H1 (cell line): ENCODE measurements around the gene SLC26A6. TPM values are rescaled to one million over a fixed set of nuclear protein-coding genes. Genes with fewer than 3 reads are reported as not detected.

ENCODE experiments used
- CTCF ChIA-PET: fragments of 300-600 bp; sonication (Branson Sonifier 250); formaldehyde crosslinking; loops from one replicate; lab custom pipeline; 2021; ENCODE audit not compliant: partially characterized antibody; lab: Charles Lee
- POLR2A ChIA-PET: fragments of 300-600 bp; sonication (Branson Sonifier 250); formaldehyde crosslinking; loops from one replicate; lab custom pipeline; 2021; ENCODE audit warnings: inconsistent platforms; ENCODE audit not compliant: partially characterized antibody; lab: Charles Lee
- DNase-seq, 2 experiments: peaks; one replicate each; pipeline versions ENCODE4 v3.0.0 to v3.0.0-alpha.2; 2010 to 2022; ENCODE audit warnings: low spot score in 2 of 2, low read depth in 1 of 2, mixed read lengths in 1 of 2
- FAIRE-seq: peaks from 2 replicates; lab custom pipeline; 2011; peaks lifted over from hg19 to GRCh38; lab: Jason Lieb, UNC
- H2AFZ ChIP-seq: 2 replicates; pipeline ENCODE4 v1.8.1; 2012; ENCODE audit warnings: low read length, inconsistent platforms
- H2AK5ac ChIP-seq: 2 replicates; pipeline ENCODE4 v1.6.1; 2013; ENCODE audit warnings: low read depth, low read length
- H2BK120ac ChIP-seq: replicated peaks from 2 replicates; pipeline ENCODE3; 2013; ENCODE audit warnings: low read depth, low read length, inconsistent platforms
- H2BK12ac ChIP-seq: 2 replicates; pipeline ENCODE4 v1.6.1; 2013; ENCODE audit warnings: low read depth, low read length
- H2BK15ac ChIP-seq: 2 replicates; pipeline ENCODE4 v1.6.1; 2013; ENCODE audit warnings: low read length
- H2BK20ac ChIP-seq: 2 replicates; pipeline ENCODE4 v1.6.1; 2013; ENCODE audit warnings: low read length
- H2BK5ac ChIP-seq: 2 replicates; pipeline ENCODE4 v1.6.1; 2013; ENCODE audit warnings: low read depth, low read length
- H3K14ac ChIP-seq: 2 replicates; pipeline ENCODE4 v1.6.1; 2013; ENCODE audit warnings: inconsistent platforms; ENCODE audit not compliant: insufficient read length
- H3K18ac ChIP-seq: 2 replicates; pipeline ENCODE4 v1.6.1; 2013; ENCODE audit warnings: low read length; ENCODE audit errors: extremely low read depth
- H3K23ac ChIP-seq: 2 replicates; pipeline ENCODE4 v1.6.1; 2013; ENCODE audit warnings: inconsistent platforms; ENCODE audit not compliant: insufficient read length
- H3K23me2 ChIP-seq: 2 replicates; pipeline ENCODE4 v1.6.1; 2013; ENCODE audit warnings: low read depth, low read length
- H3K27ac ChIP-seq: 2 replicates; pipeline ENCODE4 v1.6.1; 2011; ENCODE audit warnings: low read depth, low read length, inconsistent platforms
- H3K27me3 ChIP-seq, 4 experiments: replicated peaks in 1 of 4; 1 replicate in 1 of 4; 2 replicates in 3 of 4; pipeline versions ENCODE4 v1.6.1 to v1.8.1; 2011 to 2013; ENCODE audit warnings: low read length in 3 of 4, mild to moderate bottlenecking in 3 of 4, inconsistent platforms in 2 of 4, mixed read lengths in 2 of 4, moderate library complexity in 1 of 4; ENCODE audit not compliant: control insufficient read depth in 3 of 4, insufficient read depth in 3 of 4; ENCODE audit errors: extremely low read depth in 1 of 4
- H3K36me3 ChIP-seq, 4 experiments: 2 replicates each; pipeline versions ENCODE4 v1.6.1 to v1.8.1; 2011 to 2013; ENCODE audit warnings: mild to moderate bottlenecking in 4 of 4, low read length in 3 of 4, moderate library complexity in 2 of 4, control low read depth in 1 of 4, inconsistent platforms in 1 of 4; ENCODE audit not compliant: insufficient read depth in 4 of 4, control insufficient read depth in 2 of 4
- H3K4ac ChIP-seq: replicated peaks from 2 replicates; pipeline ENCODE3; 2013; ENCODE audit warnings: low read length, low read depth, mixed read lengths, inconsistent platforms; ENCODE audit not compliant: insufficient read length
- H3K4me1 ChIP-seq, 4 experiments: replicated peaks in 1 of 4; 1 replicate in 1 of 4; 2 replicates in 3 of 4; pipeline versions ENCODE4 v1.6.1 to v1.8.1; 2011 to 2013; ENCODE audit warnings: low read length in 3 of 4, inconsistent platforms in 2 of 4, mixed read lengths in 1 of 4; ENCODE audit not compliant: insufficient read depth in 4 of 4, control insufficient read depth in 3 of 4
- H3K4me2 ChIP-seq, 2 experiments: 2 replicates each; pipeline versions ENCODE4 v1.6.1 to v1.8.1; 2011 to 2013; ENCODE audit warnings: low read depth in 2 of 2, low read length in 2 of 2, control low read depth in 1 of 2, inconsistent platforms in 1 of 2, mild to moderate bottlenecking in 1 of 2; ENCODE audit not compliant: insufficient read depth in 1 of 2
- H3K4me3 ChIP-seq, 4 experiments: fragments of 200-600, 300-600 bp in 1 of 4; sonication (generic), shearing (Covaris generic), sonication (Bioruptor Twin) in 1 of 4; 2 replicates each; pipeline versions ENCODE4 v1.5.1 to v1.8.1; 2011 to 2016; ENCODE audit warnings: low read length in 4 of 4, low read depth in 3 of 4, control low read depth in 2 of 4, inconsistent platforms in 2 of 4, mild to moderate bottlenecking in 2 of 4, mixed read lengths in 1 of 4, moderate library complexity in 1 of 4; ENCODE audit not compliant: insufficient read depth in 2 of 4; ENCODE audit errors: extremely low read depth in 1 of 4
- H3K56ac ChIP-seq: replicated peaks from 2 replicates; pipeline ENCODE3; 2013; ENCODE audit warnings: low read depth, mild to moderate bottlenecking, mixed read lengths, low read length, inconsistent platforms; ENCODE audit not compliant: insufficient read length
- H3K79me1 ChIP-seq: 2 replicates; pipeline ENCODE4 v1.6.1; 2013; ENCODE audit warnings: low read depth, low read length, control low read depth
- H3K79me2 ChIP-seq, 2 experiments: 2 replicates each; pipeline versions ENCODE4 v1.6.1 to v1.8.1; 2012 to 2013; ENCODE audit warnings: low read length in 2 of 2, mild to moderate bottlenecking in 2 of 2, inconsistent platforms in 1 of 2; ENCODE audit not compliant: insufficient read depth in 2 of 2, control insufficient read depth in 1 of 2
- H3K9ac ChIP-seq, 4 experiments: replicated peaks in 1 of 4; 1 replicate in 1 of 4; 2 replicates in 3 of 4; pipeline versions ENCODE4 v1.6.1 to v1.8.1; 2011 to 2013; ENCODE audit warnings: low read depth in 3 of 4, low read length in 3 of 4, control low read depth in 2 of 4, mild to moderate bottlenecking in 2 of 4, moderate library complexity in 2 of 4, inconsistent platforms in 1 of 4; ENCODE audit errors: extremely low read depth in 1 of 4
- H3K9me3 ChIP-seq, 2 experiments: 2 replicates each; pipeline versions ENCODE4 v1.6.1 to v1.8.1; 2012 to 2013; ENCODE audit warnings: mild to moderate bottlenecking in 2 of 2, moderate library complexity in 2 of 2, control low read depth in 1 of 2, inconsistent platforms in 1 of 2, low read depth in 1 of 2, low read length in 1 of 2, mixed read lengths in 1 of 2; ENCODE audit not compliant: insufficient read depth in 2 of 2
- H4K20me1 ChIP-seq, 2 experiments: replicated peaks in 1 of 2; 2 replicates each; pipeline versions ENCODE3 to v1.8.1; 2011 to 2013; ENCODE audit warnings: inconsistent platforms in 2 of 2, low read length in 2 of 2, mild to moderate bottlenecking in 1 of 2; ENCODE audit not compliant: insufficient read depth in 2 of 2, control insufficient read depth in 1 of 2
- H4K5ac ChIP-seq: 2 replicates; pipeline ENCODE4 v1.6.1; 2013; ENCODE audit warnings: low read length, low read depth, mixed read lengths, inconsistent platforms; ENCODE audit not compliant: insufficient read length
- H4K8ac ChIP-seq: 2 replicates; pipeline ENCODE4 v1.8.0; 2013; ENCODE audit warnings: mild to moderate bottlenecking, moderate library complexity, low read length, inconsistent platforms; ENCODE audit not compliant: insufficient read depth; ENCODE audit errors: extremely low read depth
- H4K91ac ChIP-seq: replicated peaks from 2 replicates; pipeline ENCODE3; 2013; ENCODE audit warnings: low read length, mixed read lengths, inconsistent platforms; ENCODE audit not compliant: insufficient read length
- ASH2L ChIP-seq: fragments of 200-600, 300-600 bp; sonication (generic); IDR thresholded peaks from one replicate; pipeline ENCODE4 v1.7.1; 2017; ENCODE audit warnings: low read length
- CREB1 ChIP-seq: IDR thresholded peaks from 2 replicates; pipeline ENCODE4 v1.6.1; 2012; ENCODE audit warnings: inconsistent platforms
- CTBP2 ChIP-seq: IDR thresholded peaks from 2 replicates; pipeline ENCODE4 v1.7.0; 2011; ENCODE audit warnings: borderline replicate concordance, mild to moderate bottlenecking, moderate library complexity, mixed read lengths, low read length; ENCODE audit not compliant: insufficient read depth, insufficient read length
- EGR1 ChIP-seq: IDR thresholded peaks from 2 replicates; pipeline ENCODE4 v1.6.1; 2011; ENCODE audit warnings: low read depth, low read length, borderline replicate concordance
- POLR2AphosphoS5 ChIP-seq: IDR thresholded peaks from 2 replicates; pipeline ENCODE4 v1.6.1; 2011; ENCODE audit warnings: low read depth, low read length
- POU5F1 ChIP-seq: IDR thresholded peaks from 2 replicates; pipeline ENCODE4 v1.6.1; 2011; ENCODE audit warnings: low read depth, mild to moderate bottlenecking, low read length, moderate library complexity
- RBBP5 ChIP-seq: IDR thresholded peaks from 2 replicates; pipeline ENCODE4 v1.7.1; 2012; ENCODE audit warnings: low read depth, mild to moderate bottlenecking, inconsistent platforms, low read length, moderate library complexity, borderline replicate concordance
- SIN3A ChIP-seq, 2 experiments: IDR thresholded peaks in 1 of 2; conservative IDR thresholded peaks in 1 of 2; 2 replicates each; pipeline ENCODE4 v1.6.1; 2011 to 2012; ENCODE audit warnings: low read length in 2 of 2, improper control_type of control experiment in 1 of 2, low read depth in 1 of 2, mild to moderate bottlenecking in 1 of 2
- SIRT6 ChIP-seq: IDR thresholded peaks from one replicate; pipeline ENCODE4 v1.7.1; 2012; ENCODE audit warnings: low read length, inconsistent platforms
- TAF1 ChIP-seq: IDR thresholded peaks from 2 replicates; pipeline ENCODE4 v1.6.1; 2011; ENCODE audit warnings: mild to moderate bottlenecking, low read depth, low read length
- TBP ChIP-seq: IDR thresholded peaks from 2 replicates; pipeline ENCODE4 v1.6.1; 2011; ENCODE audit warnings: low read depth, low read length, improper control_type of control experiment
- TCF12 ChIP-seq: IDR thresholded peaks from 2 replicates; pipeline ENCODE4 v1.6.1; 2011; ENCODE audit warnings: low read depth, mild to moderate bottlenecking, low read length
- TEAD4 ChIP-seq: IDR thresholded peaks from 2 replicates; pipeline ENCODE4 v1.6.1; 2012; ENCODE audit warnings: low read depth, low read length, inconsistent platforms, mixed read lengths
- YY1 ChIP-seq: IDR thresholded peaks from 2 replicates; pipeline ENCODE4 v1.6.1; 2011; ENCODE audit warnings: low read depth, mild to moderate bottlenecking, low read length
- WGBS, 2 experiments: shearing (Covaris generic) in 1 of 2; methylation state at CpG; one replicate each; pipeline versions ENCODE4 v1.1.6 to v1.1.7; 2013 to 2015; ENCODE audit warnings: low lambda C conversion rate in 2 of 2, mixed read lengths in 2 of 2, inconsistent platforms in 1 of 2, low coverage in 1 of 2, missing lambda C conversion rate in 1 of 2; ENCODE audit not compliant: insufficient replicate concordance in 2 of 2, insufficient coverage in 1 of 2, insufficient read length in 1 of 2; ENCODE audit errors: extremely low coverage in 1 of 2, missing lambda C conversion rate in 1 of 2; 5-methylcytosine and 5-hydroxymethylcytosine counted together
- polyA plus RNA-seq, 7 experiments: library from polyadenylated mRNA; depleted of rRNA in 3 of 7; stranded (reverse) in 5 of 7; unstranded in 2 of 7; fragments of >200 nt in 5 of 7; fragments of 200-250 nt in 2 of 7; gene quantifications; 1 replicate in 5 of 7; 2 replicates in 1 of 7; 4 replicates in 1 of 7; pipeline versions ENCODE4 v1.2.1 to v1.2.3, GENCODE V29; 2011 to 2013; ENCODE audit warnings: missing spikeins in 2 of 7, mixed read lengths in 2 of 7
- total RNA-seq: library from RNA; stranded (reverse); fragmentation: NEBNext Ultra II Directional; extraction: Animal tissue kit (Norgen Biotek cat#: 25700); gene quantifications from 2 replicates; pipeline ENCODE4 v1.2.1, GENCODE V29; 2021

The SLC26A6 gene
- total and polyA plus RNA-seq, 2 of the 8 experiments (the other 6 are each of a cell fraction or from before 2014, with no cell fraction given): 50.4 to 58.0 TPM

DNA sequence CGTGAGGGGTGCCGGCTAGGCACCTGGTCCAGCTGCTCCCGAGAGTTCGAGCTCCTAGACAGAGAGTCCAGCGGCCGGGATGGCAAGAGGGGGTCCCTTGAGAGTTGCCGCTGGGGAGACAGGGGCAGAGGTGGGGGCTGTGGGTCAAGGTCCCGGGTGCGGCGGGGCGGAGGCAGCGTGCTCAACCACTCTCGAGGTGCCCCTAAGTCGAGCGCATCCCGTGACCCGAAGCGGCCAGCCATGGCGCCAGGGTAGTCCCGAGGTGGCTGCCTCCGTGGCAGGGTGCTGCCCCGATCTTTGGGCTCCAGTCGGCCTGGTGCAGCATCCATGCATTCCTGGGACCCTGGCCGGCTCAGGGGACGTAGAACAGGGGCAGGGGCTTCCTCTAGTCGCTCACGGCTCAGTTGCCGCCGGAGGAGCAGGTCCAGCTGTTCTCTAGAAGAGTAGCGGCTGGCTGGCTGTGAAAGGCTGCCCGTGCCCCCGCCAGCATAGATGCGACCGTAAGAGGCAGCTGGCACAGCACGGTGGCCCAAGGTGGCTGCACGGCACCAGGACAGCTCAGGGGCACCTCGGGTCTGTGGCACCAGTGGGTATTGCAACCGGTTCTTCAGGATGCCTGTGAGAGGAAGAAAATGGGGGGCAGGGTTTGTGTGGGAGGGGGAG, 4.8 kb upstream of the SLC26A6 start:
- Histone ChIP-seq H3K18ac (no peak overlapping the region), H3K4me3 (no peak overlapping the region), H3K23me2 (peaks cover 2% of the 10 kb centered on the region; the same call in 1 of the 2 replicates), H2BK15ac (no peak overlapping the region), H3K4me2 (no peak overlapping the region), H3K14ac (no peak overlapping the region), H4K8ac (no peak overlapping the region), H2AK5ac (no peak overlapping the region), H2BK5ac (no peak overlapping the region), H3K79me1 (no peaks in the 10 kb centered on the region; the same call in 1 of the 2 replicates), H3K23ac (no peak overlapping the region), H3K4ac (no peak overlapping the region), H3K36me3 (peaks cover 3 to 29% (median 13%) of the 10 kb centered on the region in 4 experiments; a peak in 5 of 8 replicates), H3K27me3 (no peaks in the 10 kb centered on the region), H2BK12ac (no peak overlapping the region), H4K5ac (no peak overlapping the region), H4K20me1 (peaks cover 3 to 7% of the 10 kb centered on the region in 2 experiments), H3K79me2 (no peaks in the 10 kb centered on the region), H3K9me3 (no peaks in the 10 kb centered on the region), H2AFZ (no peak overlapping the region), H3K56ac (no peak overlapping the region), H2BK20ac (no peak overlapping the region), H3K4me1 (peaks cover 3 to 6% (median 4%) of the 10 kb centered on the region in 4 experiments), H3K9ac (no peak overlapping the region), H2BK120ac (no peak overlapping the region), H4K91ac (no peak overlapping the region), H3K27ac (no peak overlapping the region)
- DNase-seq (no peak), FAIRE-seq (no peak)
- CTCF ChIA-PET: interaction anchor here (2.0 to 2.5 kb wide), 3 partner anchors 16 to 81 kb away, joined by 5 to 9 read pairs (median 7); no protein-coding TSS in a partner anchor
- WGBS, 2 experiments: 96% methylated on average over 38 of the region's 38 CpGs; no CpG with 5 or more reads in 1 of the 2 experiments
- POLR2A ChIA-PET: interaction anchor here (0.6 to 9.8 kb wide), 4 partner anchors 11 to 27 kb away, joined by 3 to 111 read pairs (median 47); partner anchors contain the start of gene CELSR3
- TF ChIP-seq CREB1: no peak
- TF ChIP-seq POLR2AphosphoS5: no peak
- no peak for TF ChIP-seq SIRT6
- TF ChIP-seq RBBP5: no peak
- no peak for TF ChIP-seq ASH2L
- TF ChIP-seq POU5F1: no peak
- no peak for TF ChIP-seq TBP
- TF ChIP-seq TEAD4: no peak
- no peak for TF ChIP-seq TCF12
- no peak for TF ChIP-seq YY1
- no peak for TF ChIP-seq TAF1
- TF ChIP-seq EGR1: no peak
- TF ChIP-seq SIN3A (conservative IDR thresholded peaks at IDR 0.05 in 1 of 2, IDR thresholded peaks at IDR 0.05 in 1 of 2; ENCODE audit: low read depth in 1 of 2, low read length in 2 of 2): no peak
- TF ChIP-seq CTBP2: no peak
